ENCODE data around the gene AHR.
"Not testable (repeated sequence)": the region's sequence is repeated elsewhere in the genome, so short reads cannot be mapped to it uniquely, and the experiment has no call there.

The AHR gene

GRCh38 chr7:17382408-17383354 is 84.2 kb downstream of the AHR start:
- DNase-seq: not testable (repeated sequence)

DNA sequence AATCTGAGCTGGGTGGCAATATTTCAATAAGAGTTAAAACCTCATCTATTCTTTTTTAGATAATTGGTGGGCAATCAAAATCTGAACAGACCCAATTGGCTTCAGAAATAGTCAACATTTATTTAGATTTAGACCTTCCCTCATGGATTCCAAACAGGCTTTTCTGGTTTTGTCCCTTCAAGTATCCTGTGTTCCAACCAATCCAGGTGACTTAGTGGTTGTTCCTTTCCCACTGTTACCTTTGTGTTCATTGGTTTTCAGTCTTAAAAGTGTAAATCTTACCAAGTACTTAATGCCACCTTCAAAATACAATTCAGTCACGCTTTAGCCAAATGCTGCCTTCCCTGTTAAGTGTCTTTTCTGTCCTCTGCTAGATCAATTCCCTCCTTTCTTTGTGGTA is 85.9 kb downstream of the AHR start:
- no peak for DNase-seq

DNA sequence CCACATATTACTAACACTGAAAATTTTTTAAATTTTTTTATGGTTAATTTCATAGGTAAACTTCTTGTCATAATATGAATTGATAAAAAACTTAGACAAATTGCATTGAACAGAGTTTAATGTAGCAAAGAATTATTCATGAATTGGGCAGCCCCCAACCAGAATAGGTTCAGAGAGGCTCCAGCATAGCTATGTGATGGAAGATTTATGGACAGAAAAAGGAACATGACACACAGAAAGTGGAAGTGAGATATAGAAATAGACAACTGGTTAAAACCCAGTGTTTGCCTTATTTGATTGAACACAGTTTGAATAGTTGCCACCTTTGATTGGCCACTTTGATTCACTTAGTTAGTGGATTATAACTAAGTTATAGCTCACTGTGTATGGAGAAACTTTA is 87.2 kb downstream of the AHR start:
- DNase-seq: no peak

DNA sequence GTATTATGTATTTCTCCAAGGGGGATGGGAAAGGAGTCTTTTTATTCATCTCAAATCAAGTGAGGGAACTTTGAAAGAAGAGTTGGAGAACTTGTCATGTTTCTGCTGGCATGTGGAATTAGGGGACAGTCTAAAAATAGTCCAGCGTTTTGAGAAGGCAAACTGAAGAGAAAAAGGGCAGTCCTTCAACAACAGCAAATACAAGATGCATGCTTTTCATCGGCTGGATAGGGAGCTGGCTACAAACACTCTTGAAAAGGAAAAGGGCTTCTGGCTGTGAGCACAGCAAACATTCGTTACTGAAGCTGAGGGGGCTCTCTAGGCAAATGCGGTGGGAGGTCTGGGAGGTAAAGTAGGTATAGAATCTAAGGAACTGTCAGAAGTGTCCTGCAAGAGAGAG is 91.9 kb downstream of the AHR start:
- DNase-seq: no peak

DNA sequence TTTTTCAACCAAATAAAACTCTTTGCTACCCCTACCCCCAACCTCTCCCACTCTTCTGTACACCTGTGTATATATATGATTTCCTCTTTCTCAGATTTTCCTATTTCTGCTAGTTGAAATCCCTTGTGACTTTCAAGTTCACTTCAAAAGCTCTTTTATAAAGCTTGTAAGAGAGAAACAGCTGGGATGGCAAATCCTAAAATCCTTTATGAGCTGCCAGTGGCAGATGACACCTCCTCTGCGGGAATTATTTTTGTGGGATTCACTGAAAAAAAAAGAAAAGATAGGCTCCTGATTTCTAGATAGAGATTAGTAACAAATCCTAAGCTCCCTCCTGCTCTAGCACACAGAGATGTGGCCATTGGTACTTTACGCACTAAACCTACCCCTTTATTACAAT is 92.9 kb downstream of the AHR start:
- DNase-seq: no peak

DNA sequence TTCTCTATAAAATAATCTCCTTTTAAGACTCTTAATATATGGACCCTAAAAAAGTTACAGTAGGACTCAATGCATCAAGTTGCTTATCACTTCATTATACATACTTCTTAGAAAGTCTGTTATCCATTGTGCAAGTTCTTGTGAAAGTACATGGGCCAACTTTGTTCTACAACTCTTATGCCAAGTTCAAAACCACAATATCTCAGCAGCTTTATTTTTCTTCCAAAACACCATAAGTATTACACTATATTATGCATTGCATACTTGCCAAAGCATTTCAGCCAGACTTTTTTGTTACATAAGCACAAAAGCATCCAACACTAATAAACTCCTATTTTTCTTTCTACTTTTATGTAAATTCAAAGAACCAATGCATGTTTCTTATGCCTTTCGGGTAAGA is 94.4 kb downstream of the AHR start:
- no peak for DNase-seq

- DNase-seq: not testable (repeated sequence)
Measured at GRCh38 chr7:17394563-17394962, 96.1 kb downstream of the AHR start.

Data from NCI-H1048 (cell line).